Measurements from ENCODE around the gene CCDC92B.

Gene CCDC92B

DNA sequence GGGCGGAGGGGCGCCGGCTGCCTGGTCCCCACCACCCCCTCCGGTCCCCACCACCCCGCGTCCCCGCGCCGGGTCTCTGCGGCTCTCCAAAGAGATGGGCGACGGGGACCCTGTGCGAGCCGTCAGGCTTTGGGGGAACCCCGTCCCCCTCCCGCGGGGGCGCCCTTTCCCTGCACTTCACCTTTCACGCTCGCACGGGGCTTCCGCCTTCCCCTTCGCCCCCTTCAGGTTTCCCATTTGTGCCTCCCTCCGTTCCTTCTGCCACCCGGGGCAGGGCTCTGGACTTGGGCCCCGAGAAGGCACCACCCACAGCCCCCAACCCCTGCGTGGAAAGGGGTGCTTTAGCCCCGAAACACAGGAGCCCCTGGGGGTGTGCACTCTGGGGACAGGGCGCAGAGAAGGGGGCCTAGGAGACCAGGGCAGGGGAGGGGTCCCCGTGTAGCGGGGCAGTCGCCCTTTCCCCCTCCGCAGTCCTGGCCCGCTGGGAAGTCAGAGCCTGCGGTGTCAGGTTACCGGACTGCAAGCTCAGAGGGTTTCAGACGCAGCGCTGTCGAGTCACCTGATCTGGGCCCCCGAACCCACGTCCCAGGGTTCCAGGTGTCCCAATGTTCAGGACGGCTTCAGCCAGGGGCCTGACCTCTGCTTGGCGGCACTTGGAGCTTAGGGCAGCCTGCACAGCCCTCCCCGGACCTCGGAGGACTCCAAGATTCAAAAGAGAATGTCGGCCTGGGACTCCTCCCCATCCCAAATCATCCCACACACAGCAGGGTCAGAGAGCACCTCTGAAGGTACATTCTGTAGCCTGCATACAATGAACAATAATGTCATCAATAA lies 6.7 kb upstream of the CCDC92B start:
- ChIA-PET POLR2A (no interaction called here), CTCF (interaction anchor here (1.3 kb wide), 1 partner anchor 11 kb away, joined by 4 read pairs; no protein-coding TSS in a partner anchor)
- no peak overlapping the region for H3K4me3 ChIP-seq (ENCODE audit: low read depth, low read length)
- TF ChIP-seq, protein P1, sequence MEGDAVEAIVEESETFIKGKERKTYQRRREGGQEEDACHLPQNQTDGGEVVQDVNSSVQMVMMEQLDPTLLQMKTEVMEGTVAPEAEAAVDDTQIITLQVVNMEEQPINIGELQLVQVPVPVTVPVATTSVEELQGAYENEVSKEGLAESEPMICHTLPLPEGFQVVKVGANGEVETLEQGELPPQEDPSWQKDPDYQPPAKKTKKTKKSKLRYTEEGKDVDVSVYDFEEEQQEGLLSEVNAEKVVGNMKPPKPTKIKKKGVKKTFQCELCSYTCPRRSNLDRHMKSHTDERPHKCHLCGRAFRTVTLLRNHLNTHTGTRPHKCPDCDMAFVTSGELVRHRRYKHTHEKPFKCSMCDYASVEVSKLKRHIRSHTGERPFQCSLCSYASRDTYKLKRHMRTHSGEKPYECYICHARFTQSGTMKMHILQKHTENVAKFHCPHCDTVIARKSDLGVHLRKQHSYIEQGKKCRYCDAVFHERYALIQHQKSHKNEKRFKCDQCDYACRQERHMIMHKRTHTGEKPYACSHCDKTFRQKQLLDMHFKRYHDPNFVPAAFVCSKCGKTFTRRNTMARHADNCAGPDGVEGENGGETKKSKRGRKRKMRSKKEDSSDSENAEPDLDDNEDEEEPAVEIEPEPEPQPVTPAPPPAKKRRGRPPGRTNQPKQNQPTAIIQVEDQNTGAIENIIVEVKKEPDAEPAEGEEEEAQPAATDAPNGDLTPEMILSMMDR (IDR thresholded peaks at IDR 0.05; ENCODE audit: insufficient read depth, low read length, missing control alignments) = no peak
- DNase-seq (ENCODE audit: low read depth, low spot score) = no peak

DNA sequence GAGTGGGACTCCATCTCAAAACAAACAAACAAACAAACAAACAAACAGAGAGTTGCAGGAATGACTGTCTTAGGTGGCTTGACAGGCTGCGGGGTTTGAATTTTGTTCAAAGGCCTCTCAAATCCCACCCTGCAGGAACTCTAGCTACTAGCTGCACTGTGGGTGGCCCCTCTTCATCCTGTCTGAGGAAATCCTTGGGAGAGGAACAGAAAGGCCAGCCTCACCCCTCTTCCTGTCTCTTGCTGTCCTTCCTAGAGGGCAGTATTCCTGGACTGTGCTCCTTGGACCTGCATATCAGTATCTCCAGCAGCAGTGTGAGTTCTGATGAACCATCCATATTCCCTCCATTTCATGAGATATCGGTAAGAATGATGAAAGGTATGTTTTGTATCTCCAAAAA lies 2.0 kb upstream of the CCDC92B start:
- ChIA-PET POLR2A (no interaction called here), CTCF (no interaction called here)
- H3K4me3 ChIP-seq (ENCODE audit: low read depth, low read length) = no peak overlapping the region
- TF ChIP-seq, protein P1 (IDR thresholded peaks at IDR 0.05; ENCODE audit: insufficient read depth, low read length, missing control alignments) = no peak
- DNase-seq (ENCODE audit: low read depth, low spot score) = no peak

DNA sequence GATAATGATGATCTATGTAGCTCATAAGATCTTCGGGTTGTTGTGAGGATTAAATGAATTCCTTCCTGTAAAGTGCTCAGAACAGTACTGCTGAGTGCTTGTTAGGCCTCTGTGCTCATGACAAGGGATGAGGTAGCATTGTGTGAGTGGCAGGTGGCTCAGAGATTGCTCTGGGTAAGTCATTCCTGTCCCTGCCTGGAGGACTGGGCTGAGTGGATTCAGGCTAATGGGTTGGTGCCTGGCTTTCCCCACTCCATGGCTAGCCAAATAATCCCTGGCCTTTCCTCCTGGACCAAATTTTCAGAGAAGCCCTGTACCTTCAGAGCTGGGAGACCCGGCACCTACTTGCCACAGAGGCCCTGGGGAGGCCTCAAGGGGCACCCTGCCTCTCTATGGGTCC lies 1.3 kb upstream of the CCDC92B start:
- TF ChIP-seq, protein P1 (IDR thresholded peaks at IDR 0.05; ENCODE audit: insufficient read depth, low read length, missing control alignments) = no peak
- no peak overlapping the region for H3K4me3 ChIP-seq (ENCODE audit: low read depth, low read length)
- DNase-seq (ENCODE audit: low read depth, low spot score) = no peak
- CTCF ChIA-PET = no interaction called here
- POLR2A ChIA-PET = no interaction called here

DNA sequence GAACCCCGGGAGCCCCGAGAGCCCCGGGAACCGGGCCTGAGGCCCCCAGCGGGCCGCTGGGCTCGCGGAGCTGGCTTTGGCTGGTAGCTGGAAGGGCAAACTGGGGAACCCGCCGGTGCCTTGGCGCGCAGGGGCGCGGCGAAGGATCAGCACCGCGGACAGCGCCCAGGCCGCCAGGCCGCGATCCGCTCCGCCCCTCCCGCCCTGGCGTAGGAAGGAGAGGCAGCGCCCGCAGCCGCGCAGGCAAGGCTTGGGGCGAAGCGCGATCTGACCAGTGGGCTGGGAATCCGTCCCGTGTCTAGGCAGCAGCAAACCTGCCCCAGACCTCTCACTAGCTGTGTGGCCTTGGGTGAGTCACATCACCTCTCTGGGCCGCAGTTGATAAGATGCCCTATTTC lies 331 bp upstream of the CCDC92B start:
- POLR2A ChIA-PET = no interaction called here

DNA sequence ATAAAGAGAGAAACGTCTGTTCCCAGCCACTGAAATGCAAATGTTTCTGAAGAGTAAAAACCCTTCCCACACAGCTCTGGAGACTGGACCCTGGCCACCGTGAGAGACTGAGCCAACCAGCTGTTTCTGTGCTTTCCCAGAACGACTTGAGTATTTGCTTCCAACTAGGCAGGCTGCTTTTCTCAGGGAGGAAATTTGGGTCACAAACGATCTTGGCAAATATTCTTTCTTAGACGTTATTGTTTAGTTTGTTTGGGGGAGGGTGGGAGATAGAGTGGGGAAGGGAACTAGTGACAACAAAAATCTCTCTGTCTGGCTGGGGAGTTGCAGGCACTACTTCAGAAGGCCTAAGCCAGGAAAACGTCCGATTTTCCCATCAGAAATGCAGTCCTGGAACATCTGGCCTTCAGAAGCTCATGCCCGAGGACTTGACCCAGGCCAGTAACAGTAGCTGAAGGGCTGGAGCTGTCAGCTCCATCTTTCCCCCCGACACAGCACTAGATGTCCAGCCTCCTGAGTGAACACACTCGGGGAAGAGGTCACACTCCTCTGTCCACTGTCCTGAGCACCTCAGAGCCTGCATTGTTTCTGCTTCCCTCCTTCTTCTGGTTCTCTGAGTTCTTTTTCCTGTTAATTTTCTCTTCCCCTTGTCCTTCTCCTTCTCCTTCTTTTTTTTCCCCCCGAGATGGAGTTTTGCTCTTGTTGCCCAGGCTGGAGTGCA lies 4.0 kb downstream of the CCDC92B start:
- POLR2A ChIA-PET = no interaction called here
- TF ChIP-seq, protein P1 (IDR thresholded peaks at IDR 0.05; ENCODE audit: insufficient read depth, low read length, missing control alignments) = no peak
- CTCF ChIA-PET = no interaction called here
- no peak overlapping the region for H3K4me3 ChIP-seq (ENCODE audit: low read depth, low read length)
- no peak for DNase-seq (ENCODE audit: low read depth, low spot score)

More for the DNA sequence above, 331 bp upstream of the CCDC92B start:
- H3K4me3 ChIP-seq (ENCODE audit: low read depth, low read length) = no peak overlapping the region
- TF ChIP-seq, protein P1 (IDR thresholded peaks at IDR 0.05; ENCODE audit: insufficient read depth, low read length, missing control alignments) = no peak
- no peak for DNase-seq (ENCODE audit: low read depth, low spot score)
- CTCF ChIA-PET = no interaction called here

DNA sequence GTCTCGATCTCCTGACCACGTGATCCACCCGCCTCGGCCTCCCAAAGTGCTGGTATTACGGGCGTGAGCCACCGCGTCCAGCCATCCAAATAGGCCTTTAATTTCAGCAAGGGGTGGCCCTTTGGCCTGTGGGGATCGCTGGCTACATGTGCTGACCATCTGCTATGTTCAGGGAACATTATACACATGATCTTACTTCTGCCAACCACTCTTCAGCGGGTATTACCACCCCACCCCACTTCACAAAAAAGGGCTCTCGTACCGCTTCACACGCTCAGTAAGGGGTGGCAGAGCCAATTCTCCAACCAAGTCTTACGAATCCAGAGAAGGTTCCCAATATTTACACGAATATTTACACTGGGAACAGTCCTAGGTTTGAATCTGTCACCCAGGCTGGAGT lies 11.8 kb downstream of the CCDC92B start:
- no peak overlapping the region for H3K4me3 ChIP-seq (ENCODE audit: low read depth, low read length)
- ChIA-PET POLR2A (no interaction called here), CTCF (no interaction called here)
- TF ChIP-seq, protein P1 (IDR thresholded peaks at IDR 0.05; ENCODE audit: insufficient read depth, low read length, missing control alignments) = no peak
- DNase-seq (ENCODE audit: low read depth, low spot score) = no peak

All from AG04449 (cell line).